ENCODE data around the gene HOXC9.

HOXC9 gene

GRCh38 chr12:54001283-54002187 lies 1.6 kb downstream of the HOXC9 start:
- no peak for DNase-seq (ENCODE audit: low spot score)

- DNase-seq (ENCODE audit: low spot score): no peak
Measured at GRCh38 chr12:54002278-54002914, 2.4 kb downstream of the HOXC9 start.

GRCh38 chr12:54002915-54003389 lies 3.0 kb downstream of the HOXC9 start:
- DNase-seq (ENCODE audit: low spot score): no peak

- DNase-seq (ENCODE audit: low spot score): no peak
Measured at GRCh38 chr12:54003625-54004024, 3.7 kb downstream of the HOXC9 start.

- DNase-seq (ENCODE audit: low spot score): no peak
Measured at GRCh38 chr12:54004063-54004840, 4.3 kb downstream of the HOXC9 start.

GRCh38 chr12:54004841-54005530 lies 5.0 kb downstream of the HOXC9 start:
- no peak for DNase-seq (ENCODE audit: low spot score)

GRCh38 chr12:54005531-54005852 lies 5.5 kb downstream of the HOXC9 start:
- DNase-seq (ENCODE audit: low spot score): no peak

GRCh38 chr12:54005853-54006558 lies 6.0 kb downstream of the HOXC9 start:
- peak; percentile 79 for DNase-seq (ENCODE audit: low spot score)

- no peak for DNase-seq (ENCODE audit: low spot score)
Measured at GRCh38 chr12:54006559-54007220, 6.7 kb downstream of the HOXC9 start.

GRCh38 chr12:54007538-54008259 lies 7.7 kb downstream of the HOXC9 start:
- no peak for DNase-seq (ENCODE audit: low spot score)

GRCh38 chr12:54008260-54008552 lies 8.2 kb downstream of the HOXC9 start:
- DNase-seq (ENCODE audit: low spot score): no peak

GRCh38 chr12:54009171-54010052 lies 9.5 kb downstream of the HOXC9 start:
- DNase-seq (ENCODE audit: low spot score): no peak

GRCh38 chr12:54010053-54010971 lies 10.4 kb downstream of the HOXC9 start:
- no peak for DNase-seq (ENCODE audit: low spot score)

GRCh38 chr12:54010972-54011664 lies 11.2 kb downstream of the HOXC9 start:
- DNase-seq (ENCODE audit: low spot score): no peak

- DNase-seq (ENCODE audit: low spot score): no peak
Measured at GRCh38 chr12:54011665-54012532, 11.9 kb downstream of the HOXC9 start.
